ENCODE results near the gene FGD3.
A peak's percentile ranks its signal among the peaks of the same experiment; 100 is the strongest.
"Not testable (repeated sequence)": the region's sequence is repeated elsewhere in the genome, so short reads cannot be mapped to it uniquely, and the experiment has no call there.

The FGD3 gene

GRCh38 chr9:92979283-92980056, 32.1 kb downstream of the FGD3 start:
- no peak for DNase-seq

DNA sequence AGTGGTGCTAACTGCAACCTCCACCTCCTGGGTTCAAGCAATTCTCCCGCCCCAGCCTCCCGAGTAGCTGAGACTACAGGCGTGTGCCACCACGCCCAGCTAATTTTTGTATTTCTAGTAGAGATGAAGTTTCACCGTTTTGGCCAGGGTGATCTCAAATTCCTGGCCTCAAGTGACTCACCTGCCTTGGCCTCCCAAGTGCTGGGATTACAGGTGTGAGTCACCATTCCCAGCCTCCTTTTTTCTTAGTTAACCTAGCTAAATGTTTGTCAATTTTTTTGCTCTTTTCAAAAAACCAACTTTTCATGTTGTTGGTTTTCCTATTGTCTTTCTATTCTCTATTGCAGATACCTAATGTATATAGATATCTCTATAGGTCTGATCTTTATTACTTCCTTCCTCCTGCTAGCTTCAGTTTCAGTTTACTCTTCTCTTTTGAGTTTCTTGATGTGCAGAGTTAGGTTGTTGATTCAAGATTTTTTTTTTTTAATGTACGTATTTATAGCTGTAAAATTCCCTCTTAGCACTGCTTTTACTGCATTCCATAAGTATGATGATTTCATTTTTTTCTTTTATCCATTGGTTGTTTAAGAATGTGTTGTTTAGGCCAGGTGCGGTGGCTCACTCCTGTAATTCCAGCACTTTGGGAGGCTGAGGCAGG, 32.9 kb downstream of the FGD3 start:
- DNase-seq: no peak

GRCh38 chr9:92982130-92982529, 34.8 kb downstream of the FGD3 start:
- no peak for DNase-seq

DNA sequence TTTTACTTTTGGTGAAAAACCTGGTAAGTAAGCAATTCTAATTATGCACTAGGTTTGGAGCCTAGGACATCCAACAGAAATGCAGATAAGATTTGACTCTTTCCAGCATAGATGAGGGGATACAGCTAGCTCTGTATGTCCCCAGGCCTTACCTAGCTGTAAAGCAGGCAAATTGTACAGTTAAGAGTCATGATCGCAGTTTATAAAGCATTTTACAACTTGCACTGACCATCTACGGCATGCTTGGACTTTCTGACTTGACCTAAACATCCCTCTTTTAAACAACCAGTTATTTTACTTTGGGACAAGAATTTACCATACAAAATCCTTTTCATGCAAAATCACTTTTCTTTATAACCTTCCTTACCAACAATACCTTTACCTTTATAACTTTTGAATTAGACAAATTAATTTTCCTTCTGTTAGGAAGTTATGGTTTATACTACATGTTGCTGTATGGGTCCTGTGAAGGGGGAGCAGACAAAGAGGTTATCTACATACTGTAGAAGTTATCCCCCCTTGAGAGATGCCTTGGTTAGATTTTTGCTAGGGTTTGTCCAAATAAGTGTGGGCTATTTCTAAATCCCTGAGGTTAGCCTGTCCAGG, 36.8 kb downstream of the FGD3 start:
- no peak for DNase-seq

- no peak for DNase-seq
Observed at GRCh38 chr9:92984976-92985375, 37.7 kb downstream of the FGD3 start.

- peak; percentile 43 for DNase-seq
Observed at GRCh38 chr9:92986176-92987119, 39.1 kb downstream of the FGD3 start.

GRCh38 chr9:92988215-92988768, 41.0 kb downstream of the FGD3 start:
- DNase-seq: peak; percentile 8

DNA sequence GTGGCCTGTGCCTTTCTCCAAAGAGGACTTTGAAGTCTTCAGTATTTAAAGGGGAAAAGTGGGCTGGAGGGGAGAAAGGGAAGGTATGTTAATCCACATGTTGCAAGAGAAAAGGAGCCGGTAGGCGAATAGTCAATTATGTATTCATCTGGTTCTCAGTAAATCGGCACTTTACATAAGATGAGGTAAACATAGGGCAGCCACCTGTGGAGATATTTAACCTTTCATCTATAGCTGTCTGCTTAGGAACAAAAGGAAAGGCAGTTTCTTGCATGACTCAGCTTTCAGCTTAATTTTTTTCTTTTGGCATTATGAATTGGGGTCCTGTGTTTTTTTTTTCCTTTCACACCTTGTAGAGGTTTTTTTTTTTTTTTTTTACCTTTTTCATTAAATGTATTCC, 42.2 kb downstream of the FGD3 start:
- no peak for DNase-seq

DNA sequence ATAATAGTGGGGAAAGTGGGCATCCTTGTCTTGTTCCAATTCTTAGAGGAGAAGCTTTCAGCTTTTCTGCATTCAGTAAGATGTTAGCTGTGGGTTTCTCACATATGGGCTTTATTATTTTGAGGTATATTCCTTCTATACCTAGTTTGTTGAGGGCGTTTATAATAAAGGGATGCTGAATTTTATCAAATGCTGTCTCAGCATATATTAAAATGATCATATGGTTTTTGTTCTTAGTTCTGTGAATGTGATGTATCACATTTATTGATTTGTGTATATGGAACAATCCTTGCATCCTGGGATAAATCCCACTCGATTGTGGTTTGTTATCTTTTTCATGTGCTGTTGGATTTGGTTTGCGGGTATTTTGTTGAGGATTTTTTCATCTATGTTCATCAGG, 43.1 kb downstream of the FGD3 start:
- no peak for DNase-seq

- DNase-seq: no peak
Observed at GRCh38 chr9:92992549-92992948, 45.2 kb downstream of the FGD3 start.

DNA sequence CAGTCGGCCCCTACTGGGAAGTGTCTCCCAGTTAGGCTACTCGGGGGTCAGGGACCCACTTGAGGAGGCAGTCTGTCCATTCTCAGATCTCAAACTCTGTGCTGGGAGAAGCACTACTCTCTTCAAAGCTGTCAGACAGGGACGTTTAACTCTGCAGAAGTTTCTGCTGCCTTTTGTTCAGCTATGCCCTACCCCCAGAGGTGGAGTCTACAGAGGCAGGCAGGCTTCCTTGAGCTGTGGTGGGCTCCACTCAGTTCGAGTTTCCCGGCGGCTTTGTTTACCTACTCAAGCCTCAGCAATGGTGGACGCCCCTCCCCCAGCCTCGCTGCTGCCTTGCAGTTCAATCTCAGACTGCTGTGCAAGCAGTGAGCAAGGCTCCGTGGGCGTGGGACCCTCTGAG, 51.5 kb downstream of the FGD3 start:
- DNase-seq: not testable (repeated sequence)

DNA sequence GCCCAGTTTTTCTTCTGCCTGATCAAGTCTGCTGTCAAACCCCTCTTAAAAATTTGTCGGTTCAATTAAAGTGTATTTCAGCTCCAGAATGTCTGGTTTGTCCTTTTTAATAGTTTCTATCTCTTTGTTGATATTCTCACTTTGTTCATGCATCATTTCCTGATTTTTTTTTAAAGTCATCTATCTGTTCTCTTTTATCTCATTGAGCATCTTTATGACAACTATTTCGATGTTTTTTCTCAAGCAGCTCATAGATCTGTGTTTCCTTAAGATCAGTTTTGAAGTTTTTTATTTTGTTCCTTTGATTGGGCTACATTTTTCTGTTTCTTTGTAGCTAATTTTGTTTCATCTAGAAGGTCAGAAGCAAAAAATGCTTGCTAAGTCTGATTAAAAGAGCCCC, 53.7 kb downstream of the FGD3 start:
- DNase-seq: no peak

DNA sequence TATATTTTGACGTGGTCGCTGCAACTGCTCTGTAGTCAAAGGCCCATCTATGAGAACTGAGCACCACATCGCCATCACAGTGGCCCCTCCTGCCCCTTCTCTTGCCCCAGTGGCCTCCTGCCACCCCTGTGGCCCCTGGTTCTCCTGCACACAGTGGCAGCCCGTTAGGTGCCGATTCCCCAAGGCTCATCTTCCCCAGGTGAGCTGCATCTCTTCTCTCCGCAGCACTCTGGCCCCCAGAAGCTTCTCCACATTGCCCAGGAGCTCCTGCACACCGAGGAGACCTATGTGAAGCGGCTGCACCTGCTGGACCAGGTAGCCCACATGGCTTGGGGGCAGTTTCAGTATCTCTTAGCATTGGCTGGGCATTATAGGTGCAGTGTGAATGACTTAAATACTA, 55.4 kb downstream of the FGD3 start:
- no peak for DNase-seq

- DNase-seq: peak; percentile 53
Observed at GRCh38 chr9:93003552-93004407, 56.5 kb downstream of the FGD3 start.

- DNase-seq: no peak
Observed at GRCh38 chr9:93004561-93004960, 57.2 kb downstream of the FGD3 start.

GRCh38 chr9:93005876-93006275, 58.6 kb downstream of the FGD3 start:
- DNase-seq: no peak

DNA sequence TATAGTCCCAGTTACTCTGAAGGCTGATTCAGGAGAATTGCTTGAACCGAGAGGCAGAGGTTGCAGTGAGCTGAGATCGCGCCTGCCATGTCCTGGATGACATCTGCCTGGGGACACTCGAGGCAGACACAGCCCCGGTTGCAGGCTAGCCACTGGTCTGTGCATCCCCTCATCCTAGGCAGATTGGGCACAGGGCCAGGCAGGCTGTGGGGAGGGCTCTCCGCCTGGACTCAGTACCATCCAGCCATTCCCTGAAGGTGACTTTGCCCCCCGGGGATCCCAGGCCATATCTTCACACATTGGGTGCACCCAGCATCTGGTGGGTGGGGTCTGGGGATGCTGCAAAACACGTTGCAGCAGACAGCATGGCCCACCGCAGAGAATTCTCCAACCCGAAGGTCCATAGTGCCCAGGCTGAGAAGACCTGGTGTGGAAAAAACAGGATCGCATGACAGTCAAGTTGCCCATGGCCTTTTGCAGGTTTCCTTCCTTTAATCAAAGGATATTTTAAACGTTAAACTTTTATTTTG, 60.3 kb downstream of the FGD3 start:
- DNase-seq: no peak

DNA sequence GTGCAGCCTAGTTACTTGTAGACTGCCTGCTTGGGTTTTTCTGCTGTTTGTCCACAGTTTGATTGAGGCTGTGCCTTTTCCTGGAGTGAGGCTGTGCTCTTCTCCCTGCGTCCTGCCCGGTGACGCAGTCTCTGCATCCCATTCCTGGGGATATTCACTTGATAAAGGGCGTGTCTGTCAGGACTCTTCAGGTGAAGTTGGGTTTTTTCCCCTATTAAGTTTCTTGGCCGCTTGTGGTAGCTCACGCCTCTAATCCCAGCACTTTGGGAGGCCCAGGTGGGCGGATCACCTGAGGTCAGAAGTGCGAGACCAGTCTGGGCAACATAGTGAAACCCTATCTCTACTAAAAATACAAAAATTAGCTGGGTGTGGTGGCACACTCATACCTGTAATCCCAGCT, 61.1 kb downstream of the FGD3 start:
- DNase-seq: no peak

DNA sequence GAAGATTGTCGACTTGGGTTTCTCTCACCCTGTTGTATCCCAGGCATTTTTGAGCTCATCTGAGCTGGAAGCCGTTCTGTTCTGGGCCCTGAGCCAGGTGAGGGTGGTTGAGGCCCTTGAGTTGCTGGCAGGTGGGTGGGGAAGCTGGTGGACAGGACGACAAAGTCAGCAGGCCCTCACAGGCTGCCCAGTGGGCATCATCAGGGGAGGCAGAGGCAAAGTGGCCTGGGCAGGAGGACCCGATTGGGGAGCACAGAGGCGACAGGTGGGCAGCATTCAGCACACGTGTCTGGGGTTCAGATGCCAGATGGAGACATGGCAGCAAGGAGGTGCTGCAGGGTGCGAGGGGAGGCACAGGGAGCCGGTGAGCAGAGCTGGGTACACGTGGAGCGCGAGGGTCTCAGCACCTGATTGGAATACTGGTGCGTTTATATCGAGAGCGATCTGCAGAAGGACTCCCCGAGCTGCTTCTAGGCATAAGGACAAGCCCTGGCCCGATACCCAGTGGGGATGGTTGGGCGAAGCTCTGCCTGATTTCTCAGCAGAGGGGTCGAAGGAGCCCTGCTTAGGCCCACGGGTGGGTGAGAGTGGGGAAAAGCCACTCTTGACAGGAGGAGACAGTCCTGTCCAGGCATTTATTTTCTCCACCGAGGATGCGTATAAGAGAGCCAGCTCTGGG, 62.2 kb downstream of the FGD3 start:
- no peak for DNase-seq

GRCh38 chr9:93010056-93010455, 62.7 kb downstream of the FGD3 start:
- DNase-seq: no peak

DNA sequence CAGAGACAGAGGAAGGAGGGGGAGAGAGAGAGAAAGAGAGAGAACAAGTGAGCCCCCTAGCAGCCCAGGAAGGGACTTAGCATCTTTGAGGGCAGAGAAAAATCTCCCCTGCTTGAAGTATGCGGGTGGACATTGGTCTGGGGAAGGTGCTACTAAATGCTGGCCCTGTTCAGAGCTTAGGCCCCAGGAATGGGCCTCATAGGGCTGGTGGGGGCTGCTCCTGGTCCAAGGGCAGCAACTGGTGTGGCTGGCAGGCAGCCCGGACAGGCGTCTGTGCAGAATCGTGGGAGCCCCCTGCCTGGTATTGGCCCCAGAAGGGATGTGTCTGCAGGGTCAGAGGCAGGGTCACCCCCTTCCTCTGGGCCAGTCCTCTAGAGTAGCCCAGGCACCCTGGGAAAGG, 63.4 kb downstream of the FGD3 start:
- DNase-seq: no peak
